GM12878 (cell line): ENCODE measurements around the gene CACNA1I. TPM values are rescaled to one million over a fixed set of nuclear protein-coding genes. Genes with fewer than 3 reads are reported as not detected.

Source experiments
- BHLHE40 ChIP-seq, 2 experiments: fragments of 450-650 bp in 1 of 2; IDR thresholded peaks; 2 replicates each; pipeline ENCODE4 v1.6.1; 2011 to 2017; ENCODE audit warnings: low read depth in 2 of 2, borderline replicate concordance in 1 of 2, improper control_type of control experiment in 1 of 2, low read length in 1 of 2, mild to moderate bottlenecking in 1 of 2
- CTCF ChIP-seq, 3 experiments: IDR thresholded peaks in 2 of 3; conservative IDR thresholded peaks in 1 of 3; 2 replicates each; pipeline ENCODE4 v1.5.1; 2011; ENCODE audit warnings: low read depth in 3 of 3, low read length in 3 of 3, mild to moderate bottlenecking in 3 of 3, control low read depth in 2 of 3, moderate library complexity in 2 of 3, inconsistent platforms in 1 of 3, mixed read lengths in 1 of 3; ENCODE audit not compliant: control insufficient read depth in 2 of 3, insufficient read depth in 1 of 3; ENCODE audit errors: extremely low read depth in 1 of 3
- EED ChIP-seq: sonication (generic); IDR thresholded peaks from 2 replicates; pipeline ENCODE4 v1.6.1; 2016; ENCODE audit warnings: antibody characterized with exemption, low read depth
- HSF1 ChIP-seq: fragments of 150-350 bp; IDR thresholded peaks from 2 replicates; pipeline ENCODE4 v1.6.1; 2014; ENCODE audit warnings: mild to moderate bottlenecking, low read depth, low read length
- KDM1A ChIP-seq: fragments of 200-600 bp; sonication (generic); IDR thresholded peaks from 2 replicates; pipeline ENCODE4 v1.6.1; 2016; ENCODE audit warnings: borderline replicate concordance
- MEF2B ChIP-seq: fragments of 450-650 bp; IDR thresholded peaks from 2 replicates; pipeline ENCODE4 v1.6.1; 2018; ENCODE audit warnings: mild to moderate bottlenecking, moderate library complexity; ENCODE audit not compliant: partially characterized antibody, poor library complexity, severe bottlenecking
- NFYA ChIP-seq: IDR thresholded peaks from 2 replicates; pipeline ENCODE4 v1.6.1; 2011; ENCODE audit warnings: low read depth, mild to moderate bottlenecking, low read length, improper control_type of control experiment, borderline replicate concordance
- RAD51 ChIP-seq: fragments of 450-650 bp; IDR thresholded peaks from 2 replicates; pipeline ENCODE4 v1.6.1; 2016; ENCODE audit warnings: moderate library complexity, mild to moderate bottlenecking, inconsistent platforms
- SIN3A ChIP-seq: IDR thresholded peaks from 2 replicates; pipeline ENCODE4 v1.6.1; 2012; ENCODE audit warnings: low read depth, low read length, improper control_type of control experiment
- TCF12 ChIP-seq: IDR thresholded peaks from 2 replicates; pipeline ENCODE4 v1.6.1; 2011; ENCODE audit warnings: low read depth, mild to moderate bottlenecking, low read length
- YY1 ChIP-seq: IDR thresholded peaks from 2 replicates; pipeline ENCODE4 v1.6.1; 2011; ENCODE audit warnings: low read depth, mild to moderate bottlenecking, low read length
- ZNF217 ChIP-seq: fragments of 450-650 bp; IDR thresholded peaks from 2 replicates; pipeline ENCODE4 v1.6.1; 2017; ENCODE audit warnings: antibody characterized with exemption, mild to moderate bottlenecking
- ZNF592 ChIP-seq: fragments of 450-650 bp; IDR thresholded peaks from 2 replicates; pipeline ENCODE4 v1.6.1; 2017; ENCODE audit warnings: mild to moderate bottlenecking, moderate library complexity
- polyA plus RNA-seq, 11 experiments: library from polyadenylated mRNA; depleted of rRNA in 4 of 11; unstranded in 6 of 11; stranded (reverse) in 5 of 11; fragments of >200 nt; fragmentation: Nextera tagmentation in 4 of 11; fragmentation: Illumina TruSeq in 1 of 11; extraction: Ambion mirVana in 4 of 11; extraction: Trizol in 1 of 11; gene quantifications; 1 replicate in 1 of 11; 2 replicates in 10 of 11; pipeline versions ENCODE4 v1.2.1 to v1.2.3, GENCODE V29; 2011 to 2016; ENCODE audit warnings: inconsistent platforms in 2 of 11, missing spikeins in 2 of 11, low read depth in 1 of 11
- total RNA-seq, 4 experiments: library from RNA; depleted of rRNA in 3 of 4; stranded (reverse); fragments of >200 nt in 3 of 4; fragmentation: Illumina TruSeq in 1 of 4; extraction: Trizol in 1 of 4; gene quantifications; 2 replicates each; pipeline versions ENCODE4 v1.2.1 to v1.2.3, GENCODE V29; 2013 to 2021
- TF ChIP-seq, protein P1 (sequence below): IDR thresholded peaks from 2 replicates; pipeline ENCODE4 v1.6.1; 2011; ENCODE audit warnings: borderline replicate concordance, low read depth, mild to moderate bottlenecking, moderate library complexity, low read length; ENCODE audit not compliant: insufficient read depth, poor library complexity, severe bottlenecking

Gene CACNA1I
- total and polyA plus RNA-seq, 10 of the 15 experiments (the other 5 are each of a cell fraction or from before 2014, with no cell fraction given) = 0.01 to 0.03 TPM; not detected in 8

DNA sequence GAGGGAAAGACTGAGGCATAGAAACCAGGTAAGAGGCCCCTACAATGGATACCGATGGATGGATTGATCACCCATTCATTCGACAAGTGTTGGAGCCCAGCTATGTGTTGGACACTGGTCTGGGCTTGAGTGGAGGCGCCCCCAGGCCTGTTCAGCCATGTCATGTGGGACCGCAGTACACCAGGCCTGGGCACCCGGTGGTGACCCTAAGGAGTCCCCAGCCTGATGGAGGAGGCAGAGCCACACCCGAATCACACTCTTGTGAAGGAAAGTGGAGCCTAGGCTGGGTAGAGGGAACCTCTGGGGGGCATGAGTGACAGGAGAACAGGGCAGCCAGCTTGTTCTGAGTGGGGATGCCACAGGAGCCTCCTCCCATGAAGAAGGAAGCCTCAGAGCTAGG is 10.2 kb downstream of the CACNA1I start (continued):
- TF ChIP-seq ZNF592 (no peak), HSF1 (no peak), BHLHE40 (IDR thresholded peaks at IDR 0.05; ENCODE audit: borderline replicate concordance in 1 of 2, low read depth in 2 of 2, low read length in 1 of 2) (no peak), CTCF (IDR thresholded peaks at IDR 0.05 in 2 of 3, conservative IDR thresholded peaks at IDR 0.05 in 1 of 3; ENCODE audit: control insufficient read depth in 2 of 3, extremely low read depth in 1 of 3, insufficient read depth in 1 of 3, low read depth in 3 of 3, low read length in 3 of 3) (no peak), RAD51 (no peak), SIN3A (no peak), KDM1A (no peak), YY1 (no peak), NFYA (no peak), MEF2B (no peak), EED (no peak), ZNF217 (no peak), TCF12 (no peak)
- TF ChIP-seq, protein P1, sequence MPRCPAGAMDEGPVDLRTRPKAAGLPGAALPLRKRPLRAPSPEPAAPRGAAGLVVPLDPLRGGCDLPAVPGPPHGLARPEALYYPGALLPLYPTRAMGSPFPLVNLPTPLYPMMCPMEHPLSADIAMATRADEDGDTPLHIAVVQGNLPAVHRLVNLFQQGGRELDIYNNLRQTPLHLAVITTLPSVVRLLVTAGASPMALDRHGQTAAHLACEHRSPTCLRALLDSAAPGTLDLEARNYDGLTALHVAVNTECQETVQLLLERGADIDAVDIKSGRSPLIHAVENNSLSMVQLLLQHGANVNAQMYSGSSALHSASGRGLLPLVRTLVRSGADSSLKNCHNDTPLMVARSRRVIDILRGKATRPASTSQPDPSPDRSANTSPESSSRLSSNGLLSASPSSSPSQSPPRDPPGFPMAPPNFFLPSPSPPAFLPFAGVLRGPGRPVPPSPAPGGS = no peak
